Effector memory CD8-positive, alpha-beta T cell (primary cell): ENCODE results near the gene COL5A1.

Source experiments
- ATAC-seq: fragments of 150-1000 bp; cut with Tn5 transposase; replicated peaks from 2 replicates; pipeline ENCODE4 v1.10.0; 2021; ENCODE audit warnings: mild to moderate bottlenecking, moderate library complexity
- DNase-seq, 3 experiments: peaks; one replicate each; pipeline ENCODE4 v3.0.0; 2021
- H3K27ac Mint-ChIP-seq, 2 donors: one replicate each; pipeline ENCODE4 v1.8.0; 2022; ENCODE audit warnings: mild to moderate bottlenecking in 2 of 2, mixed read lengths in 2 of 2, moderate library complexity in 2 of 2
- H3K27me3 Mint-ChIP-seq, 2 donors: one replicate each; pipeline ENCODE4 v1.8.0; 2022; ENCODE audit warnings: mixed read lengths in 2 of 2
- H3K36me3 Mint-ChIP-seq: one replicate; pipeline ENCODE4 v1.8.0; 2022; ENCODE audit warnings: mild to moderate bottlenecking, moderate library complexity, mixed read lengths; ENCODE audit not compliant: insufficient read depth
- H3K4me1 Mint-ChIP-seq, 2 donors: one replicate each; pipeline ENCODE4 v1.8.0; 2022; ENCODE audit warnings: low read depth in 2 of 2, mixed read lengths in 2 of 2
- H3K4me3 Mint-ChIP-seq, 2 donors: one replicate each; pipeline ENCODE4 v1.8.0; 2022; ENCODE audit warnings: mild to moderate bottlenecking in 2 of 2, mixed read lengths in 2 of 2, moderate library complexity in 2 of 2
- H3K9me3 Mint-ChIP-seq, 2 donors: one replicate each; pipeline ENCODE4 v1.8.0; 2022; ENCODE audit warnings: mixed read lengths in 2 of 2

COL5A1 gene

GRCh38 chr9:134625361-134626068 lies 16.1 kb upstream of the COL5A1 start:
- Mint-ChIP-seq H3K4me1 (no peaks in the 10 kb centered on the region), H3K27me3 (peaks cover 23 to 59% of the 10 kb centered on the region in 2 donors), H3K4me3 (no peak overlapping the region), H3K9me3 (no peaks in the 10 kb centered on the region), H3K36me3 (no peaks in the 10 kb centered on the region), H3K27ac (peak overlapping the region in 1 of 2 donors; percentile 1)
- no peak for ATAC-seq
- no peak for DNase-seq

GRCh38 chr9:134626069-134626423 lies 15.6 kb upstream of the COL5A1 start:
- no peak overlapping the region for H3K27ac Mint-ChIP-seq
- no peaks in the 10 kb centered on the region for H3K9me3 Mint-ChIP-seq
- no peaks in the 10 kb centered on the region for H3K4me1 Mint-ChIP-seq
- no peak for DNase-seq
- no peak overlapping the region for H3K4me3 Mint-ChIP-seq
- ATAC-seq = no peak
- peaks cover 24 to 59% of the 10 kb centered on the region in 2 donors for H3K27me3 Mint-ChIP-seq
- no peaks in the 10 kb centered on the region for H3K36me3 Mint-ChIP-seq

- Mint-ChIP-seq H3K27me3 (peaks cover 20 to 52% of the 10 kb centered on the region in 2 donors), H3K36me3 (no peaks in the 10 kb centered on the region), H3K27ac (no peak overlapping the region), H3K4me1 (no peaks in the 10 kb centered on the region), H3K4me3 (no peak overlapping the region), H3K9me3 (no peaks in the 10 kb centered on the region)
- ATAC-seq = no peak
- no peak for DNase-seq
Measured at GRCh38 chr9:134626571-134627416, 14.8 kb upstream of the COL5A1 start.

GRCh38 chr9:134627417-134628353 lies 13.9 kb upstream of the COL5A1 start:
- peaks cover 13 to 43% of the 10 kb centered on the region in 2 donors for H3K27me3 Mint-ChIP-seq
- H3K4me1 Mint-ChIP-seq = no peaks in the 10 kb centered on the region
- DNase-seq (no peak), ATAC-seq (no peak)
- no peaks in the 10 kb centered on the region for H3K36me3 Mint-ChIP-seq
- H3K4me3 Mint-ChIP-seq = no peak overlapping the region
- H3K9me3 Mint-ChIP-seq = no peaks in the 10 kb centered on the region
- H3K27ac Mint-ChIP-seq = no peak overlapping the region

- H3K4me1 Mint-ChIP-seq = no peaks in the 10 kb centered on the region
- no peaks in the 10 kb centered on the region for H3K36me3 Mint-ChIP-seq
- no peak overlapping the region for H3K4me3 Mint-ChIP-seq
- H3K27me3 Mint-ChIP-seq = peaks cover 13 to 37% of the 10 kb centered on the region in 2 donors
- no peaks in the 10 kb centered on the region for H3K9me3 Mint-ChIP-seq
- DNase-seq (no peak), ATAC-seq (no peak)
- H3K27ac Mint-ChIP-seq = peak overlapping the region in 1 of 2 donors; percentile 47
Measured at GRCh38 chr9:134628354-134628736, 13.3 kb upstream of the COL5A1 start.

- Mint-ChIP-seq H3K36me3 (no peaks in the 10 kb centered on the region), H3K4me3 (no peak overlapping the region), H3K9me3 (no peaks in the 10 kb centered on the region), H3K27ac (no peak overlapping the region), H3K4me1 (no peaks in the 10 kb centered on the region), H3K27me3 (peaks cover 13 to 36% of the 10 kb centered on the region in 2 donors)
- ATAC-seq (no peak), DNase-seq (no peak)
Measured at GRCh38 chr9:134629061-134629585, 12.5 kb upstream of the COL5A1 start.

- Mint-ChIP-seq H3K27ac (no peak overlapping the region), H3K4me1 (no peaks in the 10 kb centered on the region), H3K9me3 (no peaks in the 10 kb centered on the region), H3K36me3 (no peaks in the 10 kb centered on the region), H3K27me3 (peaks cover 13 to 29% of the 10 kb centered on the region in 2 donors), H3K4me3 (no peak overlapping the region)
- DNase-seq (no peak), ATAC-seq (no peak)
Measured at GRCh38 chr9:134629586-134630392, 11.8 kb upstream of the COL5A1 start.

GRCh38 chr9:134630393-134630790 lies 11.2 kb upstream of the COL5A1 start:
- no peak for ATAC-seq
- Mint-ChIP-seq H3K27me3 (peaks cover 13 to 24% of the 10 kb centered on the region in 2 donors), H3K36me3 (no peaks in the 10 kb centered on the region), H3K27ac (no peak overlapping the region), H3K9me3 (no peaks in the 10 kb centered on the region), H3K4me3 (no peak overlapping the region), H3K4me1 (no peaks in the 10 kb centered on the region)
- DNase-seq = no peak

GRCh38 chr9:134630861-134631260 lies 10.7 kb upstream of the COL5A1 start:
- H3K36me3 Mint-ChIP-seq = no peaks in the 10 kb centered on the region
- ATAC-seq (no peak), DNase-seq (no peak)
- H3K4me3 Mint-ChIP-seq = no peak overlapping the region
- H3K27me3 Mint-ChIP-seq = peaks cover 13 to 21% of the 10 kb centered on the region in 2 donors
- no peaks in the 10 kb centered on the region for H3K4me1 Mint-ChIP-seq
- no peaks in the 10 kb centered on the region for H3K9me3 Mint-ChIP-seq
- no peak overlapping the region for H3K27ac Mint-ChIP-seq

GRCh38 chr9:134631881-134632280 lies 9.7 kb upstream of the COL5A1 start:
- ATAC-seq (no peak), DNase-seq (no peak)
- Mint-ChIP-seq H3K27me3 (peaks cover 13 to 24% of the 10 kb centered on the region in 2 donors), H3K9me3 (no peaks in the 10 kb centered on the region), H3K27ac (no peak overlapping the region), H3K36me3 (no peaks in the 10 kb centered on the region), H3K4me1 (no peaks in the 10 kb centered on the region), H3K4me3 (no peak overlapping the region)

GRCh38 chr9:134632329-134632728 lies 9.3 kb upstream of the COL5A1 start:
- Mint-ChIP-seq H3K9me3 (no peaks in the 10 kb centered on the region), H3K27me3 (peaks cover 13 to 24% of the 10 kb centered on the region in 2 donors), H3K27ac (no peak overlapping the region), H3K4me1 (no peaks in the 10 kb centered on the region), H3K36me3 (no peaks in the 10 kb centered on the region), H3K4me3 (no peak overlapping the region)
- DNase-seq (no peak), ATAC-seq (no peak)

GRCh38 chr9:134633362-134634142 lies 8.1 kb upstream of the COL5A1 start:
- DNase-seq (no peak), ATAC-seq (no peak)
- Mint-ChIP-seq H3K4me1 (no peaks in the 10 kb centered on the region), H3K36me3 (peaks cover 2% of the 10 kb centered on the region), H3K4me3 (no peak overlapping the region), H3K27ac (no peak overlapping the region), H3K27me3 (peaks cover 9 to 22% of the 10 kb centered on the region in 2 donors), H3K9me3 (no peaks in the 10 kb centered on the region)
